WTC11 (cell line): Measurements from ENCODE around the gene RASEF. TPM values are rescaled to one million over a fixed set of nuclear protein-coding genes. Genes with fewer than 3 reads are reported as not detected.

Experiments used
- ATAC-seq: fragments of 200-7000 bp; cut with Tn5 transposase; 2 replicates; pipeline ENCODE4 v1.10.0; 2021; ENCODE audit warnings: mild to moderate bottlenecking, moderate library complexity
- CTCF ChIA-PET: fragments of 300-600 bp; sonication (Branson Sonifier 250); formaldehyde crosslinking; loops from one replicate; lab custom pipeline; 2021; ENCODE audit warnings: antibody characterized with exemption; lab: Charles Lee
- POLR2A ChIA-PET: fragments of 350-600 bp; sonication (Branson Sonifier 250); formaldehyde crosslinking; loops from one replicate; lab custom pipeline; 2021; ENCODE audit warnings: antibody characterized with exemption; lab: Charles Lee
- DNase-seq: peaks from one replicate; pipeline ENCODE4 v3.0.0; 2021; ENCODE audit warnings: low spot score
- H3K27ac Mint-ChIP-seq: 2 replicates; pipeline ENCODE4 v1.8.0; 2021; ENCODE audit warnings: mixed read lengths
- H3K27me3 Mint-ChIP-seq: 2 replicates; pipeline ENCODE4 v1.8.0; 2021; ENCODE audit warnings: low read depth, mild to moderate bottlenecking, moderate library complexity, mixed read lengths
- H3K36me3 Mint-ChIP-seq: 2 replicates; pipeline ENCODE4 v1.8.0; 2021; ENCODE audit warnings: mixed read lengths
- H3K4me1 Mint-ChIP-seq: 2 replicates; pipeline ENCODE4 v1.8.0; 2022; ENCODE audit warnings: mixed read lengths
- H3K4me3 Mint-ChIP-seq: 2 replicates; pipeline ENCODE4 v1.8.0; 2021; ENCODE audit warnings: mild to moderate bottlenecking, moderate library complexity, mixed read lengths
- H3K9me3 Mint-ChIP-seq: 2 replicates; pipeline ENCODE4 v1.8.0; 2021; ENCODE audit warnings: mixed read lengths
- ATF6 ChIP-seq: sonication (generic); formaldehyde crosslinking; IDR thresholded peaks from 2 replicates; pipeline ENCODE4 v1.8.1; 2023; ENCODE audit warnings: mild to moderate bottlenecking, missing genetic modification reagents
- CBFB ChIP-seq: sonication (generic); formaldehyde crosslinking; IDR thresholded peaks from 2 replicates; pipeline ENCODE4 v1.8.1; 2022; ENCODE audit warnings: mild to moderate bottlenecking, low read depth, missing genetic modification reagents
- CDX4 ChIP-seq: fragments of 250-450 bp; sonication (Bioruptor Pico); IDR thresholded peaks from 2 replicates; pipeline ENCODE4 v1.9.0; 2021; ENCODE audit warnings: moderate library complexity, mild to moderate bottlenecking, inconsistent platforms, borderline replicate concordance
- CREB1 ChIP-seq: sonication (generic); formaldehyde crosslinking; IDR thresholded peaks from 2 replicates; pipeline ENCODE4 v1.8.0; 2023; ENCODE audit warnings: mild to moderate bottlenecking, missing genetic modification reagents
- CTCF ChIP-seq: fragments of 200-600 bp; IDR thresholded peaks from 2 replicates; pipeline ENCODE4 v1.8.0; 2022; ENCODE audit warnings: antibody characterized with exemption
- FOXK1 ChIP-seq: sonication (generic); formaldehyde crosslinking; IDR thresholded peaks from 2 replicates; pipeline ENCODE4 v1.8.0; 2022; ENCODE audit warnings: mild to moderate bottlenecking, moderate library complexity, missing genetic modification reagents
- IRF2 ChIP-seq: sonication (generic); formaldehyde crosslinking; IDR thresholded peaks from 2 replicates; pipeline ENCODE4 v1.8.0; 2022; ENCODE audit warnings: low read depth, missing genetic modification reagents, borderline replicate concordance
- NFE2L1 ChIP-seq: sonication (generic); formaldehyde crosslinking; IDR thresholded peaks from 2 replicates; pipeline ENCODE4 v1.8.1; 2023; ENCODE audit warnings: missing genetic modification reagents
- OVOL2 ChIP-seq: fragments of 250-450 bp; sonication (Bioruptor Pico); IDR thresholded peaks from 2 replicates; pipeline ENCODE4 v1.9.0; 2021; ENCODE audit warnings: mild to moderate bottlenecking, borderline replicate concordance
- RELA ChIP-seq: sonication (generic); formaldehyde crosslinking; IDR thresholded peaks from 2 replicates; pipeline ENCODE4 v1.8.1; 2022; ENCODE audit warnings: missing genetic modification reagents, mild to moderate bottlenecking, borderline replicate concordance
- TP53 ChIP-seq: sonication (generic); formaldehyde crosslinking; IDR thresholded peaks from 2 replicates; pipeline ENCODE4 v1.8.1; 2023; ENCODE audit warnings: mild to moderate bottlenecking, missing genetic modification reagents
- ZBTB21 ChIP-seq: sonication (generic); formaldehyde crosslinking; IDR thresholded peaks from 2 replicates; pipeline ENCODE4 v1.8.1; 2023; ENCODE audit warnings: mild to moderate bottlenecking, missing genetic modification reagents, borderline replicate concordance
- ZNF121 ChIP-seq: sonication (generic); formaldehyde crosslinking; IDR thresholded peaks from 2 replicates; pipeline ENCODE4 v1.8.0; 2023; ENCODE audit warnings: missing genetic modification reagents
- ZNF317 ChIP-seq: sonication (generic); formaldehyde crosslinking; IDR thresholded peaks from 2 replicates; pipeline ENCODE4 v1.8.1; 2023; ENCODE audit warnings: low read depth, mild to moderate bottlenecking, moderate library complexity, missing genetic modification reagents, borderline replicate concordance
- ZNF396 ChIP-seq: fragments of 250-450 bp; sonication (Bioruptor Pico); IDR thresholded peaks from 2 replicates; pipeline ENCODE4 v1.8.0; 2021; ENCODE audit warnings: mild to moderate bottlenecking, moderate library complexity, borderline replicate concordance
- ZNF423 ChIP-seq: fragments of 250-450 bp; sonication (Bioruptor Pico); IDR thresholded peaks from 2 replicates; pipeline ENCODE4 v2.1.2; 2022; ENCODE audit warnings: mild to moderate bottlenecking, moderate library complexity
- total RNA-seq: library from RNA; stranded (reverse); gene quantifications from 3 replicates; pipeline ENCODE4 v1.2.3, GENCODE V29; 2021
- TF ChIP-seq, protein P1 (sequence below): fragments of 250-450 bp; sonication (Bioruptor Pico); IDR thresholded peaks from 2 replicates; pipeline ENCODE4 v2.1.2; 2022; ENCODE audit warnings: mild to moderate bottlenecking, moderate library complexity
- TF ChIP-seq, protein P2 (sequence below): sonication (generic); formaldehyde crosslinking; IDR thresholded peaks from 2 replicates; pipeline ENCODE4 v1.8.1; 2023; ENCODE audit warnings: mild to moderate bottlenecking, missing genetic modification reagents
- TF ChIP-seq, protein P3 (sequence below): sonication (generic); formaldehyde crosslinking; IDR thresholded peaks from 2 replicates; pipeline ENCODE4 v1.8.1; 2023; ENCODE audit warnings: mild to moderate bottlenecking, missing genetic modification reagents, moderate library complexity
- TF ChIP-seq, protein P4 (sequence below): fragments of 250-450 bp; sonication (Bioruptor Pico); conservative IDR thresholded peaks from 2 replicates; pipeline ENCODE4 v1.9.0; 2021; ENCODE audit warnings: mild to moderate bottlenecking

RASEF gene
- total RNA-seq, 1 experiment from 2014 or later: 6.5 TPM

DNA sequence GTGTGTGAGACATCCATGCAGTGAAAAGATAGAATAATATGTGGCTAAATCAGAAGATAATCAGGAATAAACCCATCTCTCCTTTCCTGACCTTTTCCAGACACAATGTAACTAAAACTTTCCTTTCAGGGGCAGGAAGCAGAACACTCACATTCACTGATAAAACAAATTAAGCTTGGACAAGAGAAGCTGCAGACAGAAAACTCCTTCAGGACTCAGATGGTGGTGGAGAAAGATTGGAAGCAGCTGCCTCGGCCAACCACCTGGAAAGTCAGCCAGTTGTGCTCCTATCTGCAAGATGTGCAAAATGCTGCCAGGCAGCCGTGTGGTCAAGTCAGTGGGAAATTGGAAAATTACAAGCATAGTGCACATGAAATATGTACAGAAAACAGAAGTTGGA is 26.9 kb downstream of the RASEF start (continued):
- TF ChIP-seq, protein P1, sequence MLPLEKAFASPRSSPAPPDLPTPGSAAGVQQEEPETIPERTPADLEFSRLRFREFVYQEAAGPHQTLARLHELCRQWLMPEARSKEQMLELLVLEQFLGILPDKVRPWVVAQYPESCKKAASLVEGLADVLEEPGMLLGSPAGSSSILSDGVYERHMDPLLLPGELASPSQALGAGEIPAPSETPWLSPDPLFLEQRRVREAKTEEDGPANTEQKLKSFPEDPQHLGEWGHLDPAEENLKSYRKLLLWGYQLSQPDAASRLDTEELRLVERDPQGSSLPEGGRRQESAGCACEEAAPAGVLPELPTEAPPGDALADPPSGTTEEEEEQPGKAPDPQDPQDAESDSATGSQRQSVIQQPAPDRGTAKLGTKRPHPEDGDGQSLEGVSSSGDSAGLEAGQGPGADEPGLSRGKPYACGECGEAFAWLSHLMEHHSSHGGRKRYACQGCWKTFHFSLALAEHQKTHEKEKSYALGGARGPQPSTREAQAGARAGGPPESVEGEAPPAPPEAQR (CRISPR knock-in tag): no peak
- TF ChIP-seq CBFB (CRISPR knock-in tag) (no peak), ZNF423 (CRISPR knock-in tag) (no peak)

- peaks cover 5% of the 10 kb centered on the region; the same call in 1 of the 2 replicates for H3K36me3 Mint-ChIP-seq
- no peak overlapping the region for H3K27ac Mint-ChIP-seq
- H3K9me3 Mint-ChIP-seq: peaks cover 19% of the 10 kb centered on the region
- no peak for DNase-seq
- TF ChIP-seq ZNF423 (CRISPR knock-in tag): no peak
- TF ChIP-seq ATF6 (CRISPR knock-in tag): no peak
- TF ChIP-seq ZNF121 (CRISPR knock-in tag): 0 out of 2 replicates have a peak, but pooled peaks have one; percentile 49
- TF ChIP-seq, all 79 proteins: peak for 1
- H3K4me1 Mint-ChIP-seq: 0 out of 2 replicates have a peak, but pooled peaks cover 3% of the 10 kb centered on the region
- ChIA-PET POLR2A (no interaction called here), CTCF (interaction anchor here (0.6 kb wide), 1 partner anchor 32 kb away, joined by 3 read pairs; no protein-coding TSS in a partner anchor)
- ATAC-seq: no peak
- H3K27me3 Mint-ChIP-seq: no peaks in the 10 kb centered on the region
- H3K4me3 Mint-ChIP-seq: no peak overlapping the region
Measured at GRCh38 chr9:83035143-83035542, 27.8 kb downstream of the RASEF start.

- 0 out of 2 replicates have a peak, but pooled peaks cover under 1% of the 10 kb centered on the region for H3K36me3 Mint-ChIP-seq
- DNase-seq: no peak
- no peak for ATAC-seq
- ChIA-PET CTCF (interaction anchor here (0.6 kb wide), 1 partner anchor 31 kb away, joined by 3 read pairs; no protein-coding TSS in a partner anchor), POLR2A (no interaction called here)
- no peaks in the 10 kb centered on the region for H3K27me3 Mint-ChIP-seq
- H3K27ac Mint-ChIP-seq: no peak overlapping the region
- H3K4me1 Mint-ChIP-seq: 0 out of 2 replicates have a peak, but pooled peaks cover 3% of the 10 kb centered on the region
- peaks cover 13% of the 10 kb centered on the region for H3K9me3 Mint-ChIP-seq
- no peak overlapping the region for H3K4me3 Mint-ChIP-seq
- no peak for TF ChIP-seq FOXK1 (CRISPR knock-in tag)
Measured at GRCh38 chr9:83034587-83034986, 28.4 kb downstream of the RASEF start.

- Mint-ChIP-seq H3K27me3 (no peaks in the 10 kb centered on the region), H3K27ac (no peak overlapping the region), H3K9me3 (peaks cover 8% of the 10 kb centered on the region), H3K4me1 (0 out of 2 replicates have a peak, but pooled peaks cover 3% of the 10 kb centered on the region), H3K4me3 (no peak overlapping the region), H3K36me3 (no peaks in the 10 kb centered on the region)
- POLR2A ChIA-PET: no interaction called here
- CTCF ChIA-PET: no interaction called here
- no peak for ATAC-seq
- DNase-seq: no peak
- TF ChIP-seq ZNF396 (CRISPR knock-in tag): no peak
- TF ChIP-seq, protein P2, sequence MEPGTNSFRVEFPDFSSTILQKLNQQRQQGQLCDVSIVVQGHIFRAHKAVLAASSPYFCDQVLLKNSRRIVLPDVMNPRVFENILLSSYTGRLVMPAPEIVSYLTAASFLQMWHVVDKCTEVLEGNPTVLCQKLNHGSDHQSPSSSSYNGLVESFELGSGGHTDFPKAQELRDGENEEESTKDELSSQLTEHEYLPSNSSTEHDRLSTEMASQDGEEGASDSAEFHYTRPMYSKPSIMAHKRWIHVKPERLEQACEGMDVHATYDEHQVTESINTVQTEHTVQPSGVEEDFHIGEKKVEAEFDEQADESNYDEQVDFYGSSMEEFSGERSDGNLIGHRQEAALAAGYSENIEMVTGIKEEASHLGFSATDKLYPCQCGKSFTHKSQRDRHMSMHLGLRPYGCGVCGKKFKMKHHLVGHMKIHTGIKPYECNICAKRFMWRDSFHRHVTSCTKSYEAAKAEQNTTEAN (CRISPR knock-in tag): no peak
- TF ChIP-seq ZBTB21 (CRISPR knock-in tag): no peak
- no peak for TF ChIP-seq CREB1 (CRISPR knock-in tag)
- TF ChIP-seq CDX4: no peak
- no peak for TF ChIP-seq RELA (CRISPR knock-in tag)
- TF ChIP-seq, protein P3, sequence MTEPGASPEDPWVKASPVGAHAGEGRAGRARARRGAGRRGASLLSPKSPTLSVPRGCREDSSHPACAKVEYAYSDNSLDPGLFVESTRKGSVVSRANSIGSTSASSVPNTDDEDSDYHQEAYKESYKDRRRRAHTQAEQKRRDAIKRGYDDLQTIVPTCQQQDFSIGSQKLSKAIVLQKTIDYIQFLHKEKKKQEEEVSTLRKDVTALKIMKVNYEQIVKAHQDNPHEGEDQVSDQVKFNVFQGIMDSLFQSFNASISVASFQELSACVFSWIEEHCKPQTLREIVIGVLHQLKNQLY (CRISPR knock-in tag): no peak
- TF ChIP-seq, protein P4, sequence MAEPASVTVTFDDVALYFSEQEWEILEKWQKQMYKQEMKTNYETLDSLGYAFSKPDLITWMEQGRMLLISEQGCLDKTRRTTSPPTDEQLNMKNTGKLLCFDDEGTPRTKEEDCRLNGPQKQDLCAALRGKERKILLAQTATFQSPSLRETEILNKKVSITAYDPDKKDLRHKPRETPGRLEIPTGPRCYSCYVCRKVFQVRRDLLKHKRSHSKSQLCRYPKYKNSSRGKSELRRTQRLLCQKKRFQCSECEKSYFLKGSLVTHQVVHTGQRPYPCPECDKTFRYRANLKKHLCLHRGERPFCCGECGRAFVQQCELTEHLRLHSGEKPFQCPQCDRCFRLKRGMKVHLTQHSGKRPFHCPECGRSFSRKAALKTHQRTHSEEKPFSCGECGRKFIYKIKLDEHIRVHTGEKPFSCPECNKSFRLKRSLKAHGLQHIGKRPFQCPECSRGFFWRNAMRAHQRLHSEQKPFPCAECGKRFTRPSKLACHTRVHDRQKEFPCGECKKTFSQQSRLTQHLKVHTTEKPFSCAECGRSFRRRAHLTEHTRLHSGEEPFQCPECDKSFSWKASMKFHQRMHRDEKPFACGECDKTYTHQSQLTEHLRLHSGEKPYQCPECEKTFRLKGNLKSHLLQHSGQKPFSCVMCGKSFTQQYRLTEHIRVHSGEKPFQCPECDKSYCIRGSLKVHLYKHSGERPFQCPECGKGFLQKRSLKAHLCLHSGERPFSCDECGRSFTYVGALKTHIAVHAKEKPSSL (CRISPR knock-in tag): no peak
- TF ChIP-seq TP53 (CRISPR knock-in tag): no peak
- TF ChIP-seq IRF2 (CRISPR knock-in tag): no peak
- TF ChIP-seq CTCF: no peak
- TF ChIP-seq OVOL2: no peak
- TF ChIP-seq ZNF317: no peak
- TF ChIP-seq NFE2L1 (CRISPR knock-in tag): no peak
Measured at GRCh38 chr9:83034026-83034425, 28.9 kb downstream of the RASEF start.
